Measurements from ENCODE around the gene MAP7.
A peak's percentile ranks its signal among the peaks of the same experiment; 100 is the strongest.

Gene MAP7

GRCh38 chr6:136527831-136528230 lies 22.4 kb downstream of the MAP7 start:
- DNase-seq, result no peak

DNA sequence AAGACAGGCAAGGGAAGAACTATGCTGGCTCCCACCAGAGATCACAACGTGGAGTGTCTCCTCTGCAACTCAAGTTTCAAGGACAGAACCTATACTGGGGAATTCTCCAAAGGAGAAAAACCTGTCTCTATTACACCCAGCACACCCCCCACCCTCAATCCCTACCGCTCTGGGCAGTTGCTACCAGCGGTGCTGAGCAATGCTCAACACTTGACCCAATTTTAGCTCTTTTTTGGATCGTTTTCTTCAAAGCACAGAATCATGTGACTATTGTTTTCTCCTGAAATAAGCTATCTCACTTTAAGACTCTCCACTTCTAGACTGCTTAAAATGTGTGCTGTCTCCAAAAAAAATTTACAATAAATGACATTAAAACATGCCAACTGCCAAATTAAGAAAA lies 23.3 kb downstream of the MAP7 start:
- DNase-seq, result no peak

DNA sequence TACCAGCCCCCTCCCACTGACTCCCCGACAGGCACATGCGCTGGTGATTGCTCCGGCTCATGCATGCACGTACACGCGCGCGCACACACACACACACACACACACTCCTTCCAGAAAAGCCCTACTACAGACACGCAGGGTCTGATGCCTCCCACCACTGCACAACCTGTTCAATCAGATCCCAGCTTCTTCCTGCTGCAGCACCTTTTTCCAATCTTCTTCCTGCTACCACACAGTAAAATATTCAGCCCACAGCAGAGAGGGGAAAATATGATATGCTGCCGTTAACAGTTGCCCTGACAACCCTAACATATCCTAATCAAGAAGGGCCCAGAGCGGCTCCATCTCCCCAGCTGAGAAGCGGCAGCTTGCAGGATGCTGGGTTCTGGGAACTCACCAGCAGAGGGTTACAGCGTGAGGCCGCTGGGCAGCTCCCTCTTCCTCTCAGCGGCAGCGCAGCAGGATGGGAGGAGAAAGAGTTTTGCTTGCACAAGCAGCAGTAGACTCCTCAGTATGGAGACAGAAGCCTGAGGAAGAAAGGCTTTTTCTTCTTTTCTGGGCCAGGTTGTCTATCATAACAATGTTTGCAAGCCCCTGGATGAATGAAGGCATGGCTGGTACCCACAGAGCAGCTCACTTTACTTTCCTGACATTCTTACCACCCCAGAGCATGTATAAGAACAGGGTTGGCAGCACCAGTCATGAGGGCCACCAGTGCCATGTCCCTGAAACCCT lies 23.9 kb downstream of the MAP7 start:
- DNase-seq, result peak; percentile 16

- no peak for DNase-seq
Measured at GRCh38 chr6:136525586-136526195, 24.5 kb downstream of the MAP7 start.

GRCh38 chr6:136524936-136525413 lies 25.2 kb downstream of the MAP7 start:
- DNase-seq, result no peak

GRCh38 chr6:136524339-136524935 lies 25.8 kb downstream of the MAP7 start:
- DNase-seq, result no peak

GRCh38 chr6:136523196-136523595 lies 27.0 kb downstream of the MAP7 start:
- DNase-seq, result no peak

DNA sequence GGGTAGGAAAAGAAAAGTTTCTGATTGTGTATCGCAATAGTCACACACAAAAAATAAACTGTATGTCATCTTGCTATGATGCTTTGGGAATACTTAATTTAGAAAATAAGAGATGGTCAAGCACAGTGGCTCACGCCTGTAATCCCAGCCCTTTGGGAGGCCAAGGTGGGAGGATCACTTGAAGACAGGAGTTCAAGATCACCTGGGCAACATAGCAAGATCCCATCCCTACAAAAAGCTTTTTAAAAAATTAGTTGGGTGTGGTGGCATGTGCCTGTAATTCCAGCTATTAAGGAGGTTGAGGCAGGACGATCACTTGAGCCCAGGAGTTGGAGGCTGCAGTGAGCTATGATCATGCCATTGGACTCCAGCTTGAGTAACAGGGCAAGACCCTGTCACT lies 27.6 kb downstream of the MAP7 start:
- DNase-seq, result no peak

DNA sequence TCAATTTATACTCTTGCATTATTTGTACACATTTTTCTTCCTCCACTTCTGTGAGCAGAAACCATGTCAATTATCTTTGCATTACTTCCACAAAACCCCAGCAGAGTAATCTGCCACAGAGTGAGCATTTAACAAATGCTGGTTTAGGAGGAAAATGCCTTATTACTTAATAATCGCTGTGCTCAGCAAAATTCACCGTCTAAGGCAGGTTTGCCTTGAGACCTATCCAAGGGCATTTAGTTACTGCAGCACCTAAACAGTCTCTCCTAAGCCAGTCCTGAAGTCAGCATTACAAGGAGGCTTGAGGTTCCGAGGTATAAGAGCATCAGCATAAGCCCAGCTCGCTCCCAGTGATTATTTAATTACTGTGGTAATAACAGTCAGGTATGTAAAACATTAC lies 28.3 kb downstream of the MAP7 start:
- DNase-seq, result no peak

DNA sequence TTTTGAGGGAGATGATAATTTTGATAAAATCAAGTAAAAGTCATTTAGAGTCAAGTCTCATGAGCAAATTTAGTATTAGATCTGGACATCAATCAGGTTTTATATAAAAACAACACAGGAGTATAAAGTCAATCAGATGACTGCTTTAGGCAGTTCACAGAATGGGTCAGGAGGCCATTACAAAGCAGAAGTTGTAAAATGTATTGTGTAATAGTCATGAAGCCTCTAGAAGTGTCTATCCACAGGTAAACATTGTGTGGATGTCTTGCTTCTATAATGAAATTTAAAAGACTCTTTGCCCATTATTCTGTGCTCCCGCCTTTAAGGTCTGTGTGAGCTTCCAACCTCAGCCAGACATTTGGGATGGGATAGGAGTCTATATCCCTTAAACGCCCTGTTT lies 28.8 kb downstream of the MAP7 start:
- no peak for DNase-seq

- DNase-seq, result no peak
Measured at GRCh38 chr6:136520517-136520916, 29.7 kb downstream of the MAP7 start.

GRCh38 chr6:136517582-136517981 lies 32.6 kb downstream of the MAP7 start:
- no peak for DNase-seq

DNA sequence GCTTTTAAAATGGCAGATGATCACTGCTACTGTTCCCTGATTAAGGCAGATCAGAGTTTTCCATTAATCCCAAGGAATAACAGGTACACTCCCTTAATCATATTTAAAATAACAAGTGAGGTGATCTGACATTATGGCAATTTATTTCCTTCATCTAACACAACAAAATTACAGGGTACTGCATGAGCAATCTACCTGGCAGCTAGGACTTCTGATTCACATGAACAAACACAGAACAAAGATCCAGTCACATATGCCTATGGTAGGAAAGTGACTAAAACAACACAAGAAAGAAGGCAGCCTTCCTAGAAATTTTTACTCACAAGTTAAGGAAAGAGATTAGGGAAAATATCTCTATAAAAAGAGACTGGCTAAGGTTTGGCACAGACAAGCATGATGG lies 33.2 kb downstream of the MAP7 start:
- DNase-seq, result no peak

DNA sequence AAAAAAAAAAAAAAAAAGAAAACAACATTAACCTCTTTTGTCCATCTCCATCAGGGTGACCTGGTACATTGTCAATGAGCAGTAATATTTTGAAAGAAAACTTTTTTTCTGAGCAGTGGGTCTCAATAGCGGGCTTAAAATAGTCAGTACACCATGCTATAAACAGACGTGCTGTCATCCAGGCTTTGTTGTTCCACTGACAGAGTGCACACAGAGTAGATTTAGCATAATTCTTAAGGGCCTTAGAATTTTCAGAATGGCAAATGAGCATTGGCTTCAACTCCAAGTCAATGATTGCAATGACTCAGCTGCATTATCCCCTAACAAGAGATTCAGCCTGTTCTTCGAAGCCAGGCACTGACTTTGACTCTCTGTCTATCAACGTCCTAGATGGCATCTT lies 35.6 kb downstream of the MAP7 start:
- no peak for DNase-seq

- DNase-seq, result no peak
Measured at GRCh38 chr6:136511926-136512325, 38.3 kb downstream of the MAP7 start.

DNA sequence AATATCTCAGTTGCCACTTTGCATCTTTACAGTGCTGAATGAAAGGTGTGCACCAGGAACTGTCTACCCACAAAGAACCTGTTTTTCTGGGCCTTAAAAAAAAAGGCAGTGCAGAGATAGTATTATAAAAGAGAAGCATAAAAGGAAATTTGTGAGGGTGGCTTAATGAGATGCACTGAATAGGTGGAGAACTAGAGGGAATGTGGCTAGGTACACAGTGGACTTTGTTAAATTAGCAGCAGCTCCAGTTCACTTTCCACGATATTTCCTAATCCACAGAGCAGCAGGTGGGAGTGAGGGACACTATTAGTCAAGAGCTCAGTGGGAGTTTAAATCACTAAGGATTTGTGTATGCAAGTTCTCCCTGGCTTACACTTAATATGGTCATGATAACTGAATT lies 38.8 kb downstream of the MAP7 start:
- DNase-seq, result no peak

DNA sequence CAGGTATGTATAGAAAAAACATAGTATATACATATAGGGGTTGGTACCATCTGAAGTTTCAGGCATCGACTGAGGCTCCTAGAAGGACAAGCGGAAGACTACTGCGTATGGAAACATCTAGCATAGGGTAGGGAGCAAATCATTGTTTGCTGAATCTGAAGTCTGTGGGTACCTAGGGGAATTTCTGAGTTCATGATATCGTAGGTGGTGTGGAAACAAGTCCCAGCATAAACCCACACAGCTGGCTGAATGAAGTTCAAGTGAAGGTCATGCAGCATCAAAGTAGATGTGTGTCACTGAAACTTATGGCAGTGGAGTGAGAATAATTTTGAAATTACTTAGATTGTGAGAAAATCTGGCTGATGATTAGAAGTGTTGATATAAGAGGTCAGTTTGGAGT lies 39.4 kb downstream of the MAP7 start:
- DNase-seq, result no peak

DNA sequence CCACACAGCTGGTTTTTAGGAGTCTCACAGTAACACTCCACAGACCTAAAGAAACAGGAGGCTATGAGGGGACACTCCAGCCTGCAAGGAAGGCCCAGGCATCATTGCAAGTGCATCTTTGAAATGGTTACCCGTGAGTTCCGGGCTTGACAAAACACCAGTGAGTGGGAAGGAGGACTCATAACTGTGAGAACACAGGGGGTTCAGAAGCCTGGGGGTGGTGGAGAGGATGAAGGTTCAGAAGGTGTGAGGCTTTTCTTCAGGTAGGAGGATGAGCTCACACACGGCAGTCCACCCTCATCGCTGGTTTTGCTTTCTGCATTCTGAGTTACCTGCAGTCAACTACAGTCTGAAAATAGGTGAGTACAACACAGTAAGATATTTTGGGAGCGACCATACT lies 39.9 kb downstream of the MAP7 start:
- no peak for DNase-seq

DNA sequence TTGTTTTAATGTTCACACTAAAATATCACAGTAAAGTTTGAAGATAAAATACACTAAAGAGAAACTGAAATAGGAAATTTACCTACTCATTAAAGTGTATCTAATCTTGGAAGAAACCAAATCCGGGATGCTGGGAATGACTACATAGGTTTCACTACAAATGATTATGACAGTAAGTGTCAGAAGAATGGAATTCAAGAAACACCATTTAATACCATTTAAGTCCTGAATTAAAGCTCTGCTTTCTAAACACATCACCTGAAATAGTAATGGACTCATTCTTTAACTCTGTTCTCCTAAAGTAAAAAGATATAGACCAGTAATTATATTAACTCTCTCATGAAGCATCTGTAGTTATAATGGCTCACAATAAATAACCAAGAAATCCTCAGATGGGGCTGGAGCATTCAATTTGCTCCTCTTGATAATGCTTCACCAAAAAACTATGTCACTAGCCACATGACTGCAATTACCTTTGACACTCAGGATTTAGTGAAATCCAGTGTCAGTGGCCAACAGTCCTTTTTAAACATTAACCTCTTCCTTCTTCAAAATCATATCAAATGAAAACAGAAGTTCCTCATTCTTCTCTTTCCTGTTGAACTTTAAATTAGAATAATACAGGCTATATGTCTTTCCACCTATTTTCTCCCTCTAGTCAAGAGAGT lies 41.4 kb downstream of the MAP7 start:
- no peak for DNase-seq

DNA sequence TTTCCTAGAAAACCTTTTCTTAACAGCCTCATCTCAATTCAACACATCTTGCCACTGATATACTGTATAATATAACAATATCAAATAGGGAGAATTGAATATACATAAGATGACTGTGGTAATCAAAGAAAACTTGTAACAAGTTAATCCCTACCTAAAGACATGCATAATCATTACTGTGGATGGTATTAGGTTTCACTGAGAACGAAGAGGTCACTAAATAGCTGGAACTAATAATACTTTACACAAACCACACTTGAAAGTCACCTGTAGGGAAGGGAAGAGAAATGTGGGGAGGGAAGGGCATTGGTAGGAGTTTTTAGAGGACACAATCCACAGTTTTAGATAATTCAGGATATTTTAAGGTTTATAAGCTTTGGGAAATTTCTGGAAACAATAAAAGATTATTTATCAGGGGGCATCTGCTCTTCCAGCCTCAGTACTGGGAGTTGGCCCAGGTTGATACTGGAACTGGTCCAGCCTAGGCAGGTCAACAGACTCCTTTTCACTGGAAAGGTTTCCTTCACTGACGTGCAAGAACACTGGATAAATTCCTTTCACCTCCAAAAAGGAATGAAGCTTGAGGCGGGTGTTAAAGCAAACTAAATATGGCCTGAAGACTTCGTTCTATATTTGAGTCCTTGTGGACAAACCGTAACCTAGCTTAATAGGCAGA lies 44.0 kb downstream of the MAP7 start:
- no peak for DNase-seq

DNA sequence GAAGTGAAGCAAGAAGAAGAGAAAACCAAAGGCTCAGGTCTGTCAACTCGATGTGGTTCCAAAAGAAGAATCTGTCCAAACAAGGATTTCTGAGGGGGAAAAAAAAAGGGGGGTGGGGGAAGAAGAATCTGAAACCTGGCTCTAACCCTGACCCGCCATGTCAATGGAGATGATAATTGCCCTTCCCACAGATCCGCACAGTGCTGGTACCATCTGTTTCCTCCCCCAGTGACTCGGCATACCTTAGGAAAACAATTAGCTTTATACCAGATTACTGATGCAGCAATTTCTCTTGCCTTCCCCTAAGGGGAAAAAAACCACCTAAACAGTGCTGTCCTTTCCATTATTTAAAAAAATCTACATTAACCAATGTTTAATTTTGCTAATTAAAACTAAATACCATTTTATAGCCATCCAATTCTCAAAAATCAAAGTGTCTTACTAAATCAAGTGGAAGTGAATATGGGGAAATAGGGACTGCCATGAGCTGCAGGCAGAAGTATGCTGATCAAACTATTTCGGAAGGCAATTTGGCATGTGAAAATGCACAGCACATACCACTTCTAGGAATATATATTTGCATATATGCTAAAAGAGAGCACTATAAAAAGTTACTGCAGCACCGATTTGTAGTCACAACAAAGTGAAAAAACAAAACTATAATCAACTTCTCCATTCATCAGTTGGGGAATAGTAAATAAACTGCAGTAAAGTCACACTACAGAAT lies 46.8 kb downstream of the MAP7 start:
- DNase-seq, result no peak

DNA sequence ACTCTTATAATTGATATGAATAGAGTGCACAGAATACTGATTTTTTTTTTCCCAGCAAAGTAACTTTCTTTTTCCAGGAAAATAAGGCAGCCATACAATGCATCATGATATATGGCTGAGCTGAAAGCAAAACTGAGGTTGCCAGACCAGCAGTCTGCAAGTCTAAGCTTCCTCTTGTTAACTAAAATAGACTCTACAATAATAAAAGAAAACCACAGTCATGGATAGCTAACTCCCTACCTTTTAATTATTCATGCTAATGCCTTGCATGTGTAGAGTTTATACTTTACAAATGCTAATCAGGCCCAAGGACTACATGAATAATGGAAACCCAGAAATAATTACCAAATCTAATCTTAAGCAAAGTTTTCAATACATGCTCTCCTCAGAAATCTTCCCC lies 47.4 kb downstream of the MAP7 start:
- no peak for DNase-seq

- no peak for DNase-seq
Measured at GRCh38 chr6:136501514-136501913, 48.7 kb downstream of the MAP7 start.
